Neural cell (in vitro differentiated cells): ENCODE measurements around the gene MOB3A. TPM values are rescaled to one million over a fixed set of nuclear protein-coding genes. Genes with fewer than 3 reads are reported as not detected.

Experiments
- H2AFZ ChIP-seq: fragments of 200-600, 300-800 bp; sonication (generic), shearing (Covaris generic); 2 replicates; pipeline ENCODE4 v1.6.0; 2014; ENCODE audit warnings: low read depth, mild to moderate bottlenecking, antibody characterized with exemption, low read length, moderate library complexity
- H3F3A ChIP-seq: fragments of 200-600 bp; shearing (Covaris generic); 2 replicates; pipeline ENCODE4 v1.6.1; 2016; ENCODE audit warnings: mild to moderate bottlenecking, moderate library complexity, mixed read lengths, antibody characterized with exemption, low read length; ENCODE audit not compliant: insufficient read depth, poor library complexity, severe bottlenecking
- H3K27ac ChIP-seq: fragments of 200-600, 300-800 bp; sonication (generic), shearing (Covaris generic); 2 replicates; pipeline ENCODE4 v1.5.1; 2014; ENCODE audit warnings: mild to moderate bottlenecking, low read length, moderate library complexity
- H3K27me3 ChIP-seq: fragments of 300-800, 200-600 bp; sonication (generic), shearing (Covaris generic); 2 replicates; pipeline ENCODE4 v1.6.0; 2014; ENCODE audit warnings: mild to moderate bottlenecking, low read depth, low read length, moderate library complexity; ENCODE audit not compliant: insufficient read depth
- H3K36me3 ChIP-seq: fragments of 300-800, 200-600 bp; sonication (generic), shearing (Covaris generic); 2 replicates; pipeline ENCODE4 v1.5.1; 2014; ENCODE audit warnings: mild to moderate bottlenecking, antibody characterized with exemption, low read length, moderate library complexity; ENCODE audit not compliant: insufficient read depth
- H3K4me2 ChIP-seq: fragments of 300-800, 200-600 bp; sonication (generic), shearing (Covaris generic); 2 replicates; pipeline ENCODE4 v1.6.0; 2014; ENCODE audit warnings: mild to moderate bottlenecking, low read length
- H3K4me3 ChIP-seq: fragments of 300-800, 200-600 bp; sonication (generic), shearing (Covaris generic); 2 replicates; pipeline ENCODE4 v1.5.1; 2014; ENCODE audit warnings: mild to moderate bottlenecking, low read length, moderate library complexity
- H3K79me2 ChIP-seq: fragments of 200-600 bp; shearing (Covaris generic); replicated peaks from 2 replicates; pipeline ENCODE4 v1.6.0; 2014; ENCODE audit warnings: mild to moderate bottlenecking, low read length, moderate library complexity; ENCODE audit not compliant: insufficient read depth
- H3K9ac ChIP-seq: fragments of 300-800, 200-600 bp; sonication (generic), shearing (Covaris generic); 2 replicates; pipeline ENCODE4 v1.6.1; 2016; ENCODE audit warnings: mild to moderate bottlenecking, low read length, mixed read lengths
- H3K9me2 ChIP-seq: fragments of 200-600 bp; shearing (Covaris generic); 2 replicates; pipeline ENCODE4 v1.6.1; 2016; ENCODE audit warnings: mild to moderate bottlenecking, low read length, mixed read lengths; ENCODE audit not compliant: insufficient read depth
- H3K9me3 ChIP-seq: fragments of 200-600, 300-800 bp; sonication (generic), shearing (Covaris generic); 2 replicates; pipeline ENCODE4 v1.6.1; 2016; ENCODE audit warnings: mild to moderate bottlenecking, mixed run types, low read length, moderate library complexity, mixed read lengths
- H4K20me1 ChIP-seq: fragments of 200-600 bp; shearing (Covaris generic); 2 replicates; pipeline ENCODE4 v1.6.1; 2016; ENCODE audit warnings: mild to moderate bottlenecking, mixed run types; ENCODE audit not compliant: insufficient read depth
- EP300 ChIP-seq: fragments of 450-650 bp; conservative IDR thresholded peaks from 2 replicates; pipeline ENCODE4 v1.6.1; 2014; ENCODE audit warnings: antibody characterized with exemption, mild to moderate bottlenecking, moderate library complexity; ENCODE audit not compliant: poor library complexity, severe bottlenecking
- EZH2 ChIP-seq: fragments of 200-600, 300-800 bp; shearing (Covaris generic), sonication (generic); IDR thresholded peaks from 2 replicates; pipeline ENCODE4 v1.6.1; 2014; ENCODE audit warnings: antibody characterized with exemption, low read length, borderline replicate concordance, mild to moderate bottlenecking; ENCODE audit not compliant: insufficient read depth, poor library complexity, severe bottlenecking
- MXI1 ChIP-seq: fragments of 450-650 bp; conservative IDR thresholded peaks from 2 replicates; pipeline ENCODE4 v1.6.1; 2014; ENCODE audit warnings: antibody characterized with exemption, mild to moderate bottlenecking; ENCODE audit not compliant: poor library complexity, severe bottlenecking
- POLR2AphosphoS5 ChIP-seq: IDR thresholded peaks from 2 replicates; pipeline ENCODE4 v1.6.1; 2012
- RAD21 ChIP-seq: fragments of 450-650 bp; conservative IDR thresholded peaks from 2 replicates; pipeline ENCODE4 v1.6.1; 2014; ENCODE audit warnings: antibody characterized with exemption, mild to moderate bottlenecking, moderate library complexity
- SMC3 ChIP-seq: fragments of 450-650 bp; conservative IDR thresholded peaks from 2 replicates; pipeline ENCODE4 v1.6.1; 2014; ENCODE audit warnings: antibody characterized with exemption, mild to moderate bottlenecking, moderate library complexity; ENCODE audit not compliant: poor library complexity
- TAF1 ChIP-seq: IDR thresholded peaks from 2 replicates; pipeline ENCODE4 v1.6.1; 2012; ENCODE audit warnings: low read depth
- polyA plus RNA-seq: library from polyadenylated mRNA; depleted of rRNA; stranded (reverse); fragments of >200 nt; gene quantifications from 2 replicates; pipeline ENCODE4 v1.2.3, GENCODE V29; 2014
- TF ChIP-seq, protein P1 (sequence below): fragments of 450-650 bp; IDR thresholded peaks from 2 replicates; pipeline ENCODE4 v1.5.1; 2014; ENCODE audit warnings: antibody characterized with exemption, mild to moderate bottlenecking, moderate library complexity; ENCODE audit not compliant: poor library complexity, severe bottlenecking
- TF ChIP-seq, protein P2 (sequence below): IDR thresholded peaks from 2 replicates; pipeline ENCODE4 v1.6.1; 2012; ENCODE audit warnings: borderline replicate concordance

MOB3A gene
- polyA plus RNA-seq, 1 donor from 2014 or later, result 5.8 TPM

DNA sequence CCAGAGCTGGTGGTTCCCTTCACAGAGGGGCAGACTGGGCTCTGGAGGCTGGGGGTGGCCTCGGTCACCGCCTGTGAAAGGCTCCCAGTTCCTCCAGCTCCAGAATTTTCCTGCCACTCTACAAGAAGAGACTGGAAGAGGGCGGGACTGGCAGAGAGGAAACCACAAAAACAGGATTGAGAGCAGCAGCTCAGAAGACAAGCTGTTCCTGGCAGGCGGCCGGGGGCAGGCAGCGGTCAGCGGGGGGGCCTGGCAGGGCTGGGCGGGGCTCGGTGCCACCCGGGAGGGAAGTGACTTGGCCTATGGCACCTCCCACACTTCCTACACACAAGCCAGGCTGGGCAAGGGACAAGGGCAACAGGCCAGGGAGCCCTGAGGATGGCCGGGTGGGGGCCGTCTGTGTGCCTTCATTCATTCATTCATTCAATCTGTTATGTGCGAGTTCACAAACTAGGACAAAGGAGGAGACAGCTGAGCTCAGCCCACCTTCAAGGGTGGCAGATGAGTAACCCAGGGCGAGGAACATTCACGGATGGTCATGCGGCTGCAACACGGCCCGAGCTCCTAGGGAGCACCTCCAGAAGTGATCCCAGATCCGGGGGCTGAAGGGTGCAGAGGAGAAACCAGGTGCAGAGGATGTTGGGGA lies 63.7 kb downstream of the MOB3A start:
- H3K9me3 ChIP-seq, result no peaks in the 10 kb centered on the region
- H3K9ac ChIP-seq, result no peak overlapping the region
- H3K36me3 ChIP-seq, result no peaks in the 10 kb centered on the region
- no peaks in the 10 kb centered on the region for H3K79me2 ChIP-seq
- H3K27ac ChIP-seq, result no peak overlapping the region
- no peaks in the 10 kb centered on the region for H4K20me1 ChIP-seq
- H2AFZ ChIP-seq, result no peak overlapping the region
- H3F3A ChIP-seq, result no peaks in the 10 kb centered on the region
- H3K4me2 ChIP-seq, result no peak overlapping the region
- no peaks in the 10 kb centered on the region for H3K9me2 ChIP-seq
- H3K4me3 ChIP-seq, result no peak overlapping the region
- TF ChIP-seq TAF1 (no peak), POLR2AphosphoS5 (no peak), MXI1 (no peak), EP300 (no peak), RAD21 (no peak), SMC3 (no peak), EZH2 (no peak)
- TF ChIP-seq, protein P1, sequence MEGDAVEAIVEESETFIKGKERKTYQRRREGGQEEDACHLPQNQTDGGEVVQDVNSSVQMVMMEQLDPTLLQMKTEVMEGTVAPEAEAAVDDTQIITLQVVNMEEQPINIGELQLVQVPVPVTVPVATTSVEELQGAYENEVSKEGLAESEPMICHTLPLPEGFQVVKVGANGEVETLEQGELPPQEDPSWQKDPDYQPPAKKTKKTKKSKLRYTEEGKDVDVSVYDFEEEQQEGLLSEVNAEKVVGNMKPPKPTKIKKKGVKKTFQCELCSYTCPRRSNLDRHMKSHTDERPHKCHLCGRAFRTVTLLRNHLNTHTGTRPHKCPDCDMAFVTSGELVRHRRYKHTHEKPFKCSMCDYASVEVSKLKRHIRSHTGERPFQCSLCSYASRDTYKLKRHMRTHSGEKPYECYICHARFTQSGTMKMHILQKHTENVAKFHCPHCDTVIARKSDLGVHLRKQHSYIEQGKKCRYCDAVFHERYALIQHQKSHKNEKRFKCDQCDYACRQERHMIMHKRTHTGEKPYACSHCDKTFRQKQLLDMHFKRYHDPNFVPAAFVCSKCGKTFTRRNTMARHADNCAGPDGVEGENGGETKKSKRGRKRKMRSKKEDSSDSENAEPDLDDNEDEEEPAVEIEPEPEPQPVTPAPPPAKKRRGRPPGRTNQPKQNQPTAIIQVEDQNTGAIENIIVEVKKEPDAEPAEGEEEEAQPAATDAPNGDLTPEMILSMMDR, result no peak
- TF ChIP-seq, protein P2, sequence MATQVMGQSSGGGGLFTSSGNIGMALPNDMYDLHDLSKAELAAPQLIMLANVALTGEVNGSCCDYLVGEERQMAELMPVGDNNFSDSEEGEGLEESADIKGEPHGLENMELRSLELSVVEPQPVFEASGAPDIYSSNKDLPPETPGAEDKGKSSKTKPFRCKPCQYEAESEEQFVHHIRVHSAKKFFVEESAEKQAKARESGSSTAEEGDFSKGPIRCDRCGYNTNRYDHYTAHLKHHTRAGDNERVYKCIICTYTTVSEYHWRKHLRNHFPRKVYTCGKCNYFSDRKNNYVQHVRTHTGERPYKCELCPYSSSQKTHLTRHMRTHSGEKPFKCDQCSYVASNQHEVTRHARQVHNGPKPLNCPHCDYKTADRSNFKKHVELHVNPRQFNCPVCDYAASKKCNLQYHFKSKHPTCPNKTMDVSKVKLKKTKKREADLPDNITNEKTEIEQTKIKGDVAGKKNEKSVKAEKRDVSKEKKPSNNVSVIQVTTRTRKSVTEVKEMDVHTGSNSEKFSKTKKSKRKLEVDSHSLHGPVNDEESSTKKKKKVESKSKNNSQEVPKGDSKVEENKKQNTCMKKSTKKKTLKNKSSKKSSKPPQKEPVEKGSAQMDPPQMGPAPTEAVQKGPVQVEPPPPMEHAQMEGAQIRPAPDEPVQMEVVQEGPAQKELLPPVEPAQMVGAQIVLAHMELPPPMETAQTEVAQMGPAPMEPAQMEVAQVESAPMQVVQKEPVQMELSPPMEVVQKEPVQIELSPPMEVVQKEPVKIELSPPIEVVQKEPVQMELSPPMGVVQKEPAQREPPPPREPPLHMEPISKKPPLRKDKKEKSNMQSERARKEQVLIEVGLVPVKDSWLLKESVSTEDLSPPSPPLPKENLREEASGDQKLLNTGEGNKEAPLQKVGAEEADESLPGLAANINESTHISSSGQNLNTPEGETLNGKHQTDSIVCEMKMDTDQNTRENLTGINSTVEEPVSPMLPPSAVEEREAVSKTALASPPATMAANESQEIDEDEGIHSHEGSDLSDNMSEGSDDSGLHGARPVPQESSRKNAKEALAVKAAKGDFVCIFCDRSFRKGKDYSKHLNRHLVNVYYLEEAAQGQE, result no peak
- H3K27me3 ChIP-seq, result no peaks in the 10 kb centered on the region

GRCh38 chr19:2027361-2027760 lies 68.8 kb downstream of the MOB3A start:
- Histone ChIP-seq H3K4me3 (no peak overlapping the region), H3K4me2 (no peak overlapping the region), H3K9ac (no peak overlapping the region), H4K20me1 (no peaks in the 10 kb centered on the region), H3K79me2 (no peaks in the 10 kb centered on the region), H3K36me3 (no peaks in the 10 kb centered on the region), H3K9me3 (no peaks in the 10 kb centered on the region), H3K27me3 (no peaks in the 10 kb centered on the region), H3K27ac (no peak overlapping the region), H3F3A (no peaks in the 10 kb centered on the region), H3K9me2 (no peaks in the 10 kb centered on the region), H2AFZ (no peak overlapping the region)
- TF ChIP-seq POLR2AphosphoS5, result no peak
- TF ChIP-seq, protein P1, result no peak
- no peak for TF ChIP-seq MXI1
- TF ChIP-seq EZH2, result no peak
- TF ChIP-seq, protein P2, result no peak
- no peak for TF ChIP-seq TAF1
- no peak for TF ChIP-seq SMC3
- TF ChIP-seq RAD21, result no peak
- no peak for TF ChIP-seq EP300
